ENCODE measurements around the gene GREB1. TPM values are rescaled to one million over a fixed set of nuclear protein-coding genes. Genes with fewer than 3 reads are reported as not detected.

GREB1 gene
- total RNA-seq, 1 donor from 2014 or later, result 6.8 TPM

- Histone ChIP-seq H3K4me3 (ENCODE audit: low read length in 3 of 3) (no peak overlapping the region), H3K27me3 (ENCODE audit: control insufficient read depth in 3 of 3, insufficient read depth in 3 of 3, low read length in 3 of 3) (no peaks in the 10 kb centered on the region), H3K27ac (ENCODE audit: low read depth, low read length) (no peak overlapping the region), H3K9me3 (ENCODE audit: control insufficient read depth in 3 of 3, low read length in 3 of 3) (no peaks in the 10 kb centered on the region), H3K36me3 (ENCODE audit: control insufficient read depth in 3 of 3, insufficient read depth in 3 of 3, low read length in 3 of 3) (peaks cover 0 to 16% (median 0%) of the 10 kb centered on the region in 3 donors), H3K9ac (ENCODE audit: low read depth in 1 of 3, low read length in 3 of 3) (no peak overlapping the region), H3K4me1 (ENCODE audit: control insufficient read depth in 3 of 3, insufficient read depth in 3 of 3, low read length in 3 of 3) (no peaks in the 10 kb centered on the region)
Measured at GRCh38 chr2:11639503-11639902, 105.7 kb downstream of the GREB1 start.

- no peaks in the 10 kb centered on the region for H3K27me3 ChIP-seq (ENCODE audit: control insufficient read depth in 3 of 3, insufficient read depth in 3 of 3, low read length in 3 of 3)
- no peak overlapping the region for H3K9ac ChIP-seq (ENCODE audit: low read depth in 1 of 3, low read length in 3 of 3)
- H3K36me3 ChIP-seq (ENCODE audit: control insufficient read depth in 3 of 3, insufficient read depth in 3 of 3, low read length in 3 of 3), result peaks cover 0 to 12% (median 0%) of the 10 kb centered on the region in 3 donors
- no peaks in the 10 kb centered on the region for H3K9me3 ChIP-seq (ENCODE audit: control insufficient read depth in 3 of 3, low read length in 3 of 3)
- no peak overlapping the region for H3K4me3 ChIP-seq (ENCODE audit: low read length in 3 of 3)
- H3K27ac ChIP-seq (ENCODE audit: low read depth, low read length), result no peak overlapping the region
- no peaks in the 10 kb centered on the region for H3K4me1 ChIP-seq (ENCODE audit: control insufficient read depth in 3 of 3, insufficient read depth in 3 of 3, low read length in 3 of 3)
Measured at GRCh38 chr2:11640132-11640531, 106.3 kb downstream of the GREB1 start.

- Histone ChIP-seq H3K9me3 (ENCODE audit: control insufficient read depth in 3 of 3, low read length in 3 of 3) (no peaks in the 10 kb centered on the region), H3K36me3 (ENCODE audit: control insufficient read depth in 3 of 3, insufficient read depth in 3 of 3, low read length in 3 of 3) (peaks cover 0 to 9% (median 0%) of the 10 kb centered on the region in 3 donors), H3K9ac (ENCODE audit: low read depth in 1 of 3, low read length in 3 of 3) (no peak overlapping the region), H3K27ac (ENCODE audit: low read depth, low read length) (no peak overlapping the region), H3K4me3 (ENCODE audit: low read length in 3 of 3) (no peak overlapping the region), H3K4me1 (ENCODE audit: control insufficient read depth in 3 of 3, insufficient read depth in 3 of 3, low read length in 3 of 3) (no peaks in the 10 kb centered on the region), H3K27me3 (ENCODE audit: control insufficient read depth in 3 of 3, insufficient read depth in 3 of 3, low read length in 3 of 3) (peaks cover 0 to 3% (median 0%) of the 10 kb centered on the region in 3 donors)
Measured at GRCh38 chr2:11642972-11643371, 109.1 kb downstream of the GREB1 start.

- Histone ChIP-seq H3K4me3 (ENCODE audit: low read length in 3 of 3) (no peak overlapping the region), H3K9me3 (ENCODE audit: control insufficient read depth in 3 of 3, low read length in 3 of 3) (no peaks in the 10 kb centered on the region), H3K36me3 (ENCODE audit: control insufficient read depth in 3 of 3, insufficient read depth in 3 of 3, low read length in 3 of 3) (peaks cover 0 to 7% (median 0%) of the 10 kb centered on the region in 3 donors), H3K4me1 (ENCODE audit: control insufficient read depth in 3 of 3, insufficient read depth in 3 of 3, low read length in 3 of 3) (no peaks in the 10 kb centered on the region), H3K9ac (ENCODE audit: low read depth in 1 of 3, low read length in 3 of 3) (no peak overlapping the region), H3K27me3 (ENCODE audit: control insufficient read depth in 3 of 3, insufficient read depth in 3 of 3, low read length in 3 of 3) (peaks cover 0 to 3% (median 0%) of the 10 kb centered on the region in 3 donors), H3K27ac (ENCODE audit: low read depth, low read length) (no peak overlapping the region)
Measured at GRCh38 chr2:11644293-11644692, 110.4 kb downstream of the GREB1 start.

- H3K27me3 ChIP-seq (ENCODE audit: control insufficient read depth in 3 of 3, insufficient read depth in 3 of 3, low read length in 3 of 3), result peaks cover 0 to 3% (median 0%) of the 10 kb centered on the region in 3 donors
Measured at GRCh38 chr2:11646530-11646929, 112.7 kb downstream of the GREB1 start.

GRCh38 chr2:11647834-11648600, 114.2 kb downstream of the GREB1 start:
- Histone ChIP-seq H3K27ac (ENCODE audit: low read depth, low read length) (no peak overlapping the region), H3K4me3 (ENCODE audit: low read length in 3 of 3) (no peak overlapping the region), H3K27me3 (ENCODE audit: control insufficient read depth in 3 of 3, insufficient read depth in 3 of 3, low read length in 3 of 3) (peaks cover 0 to 3% (median 0%) of the 10 kb centered on the region in 3 donors), H3K9me3 (ENCODE audit: control insufficient read depth in 3 of 3, low read length in 3 of 3) (no peaks in the 10 kb centered on the region), H3K9ac (ENCODE audit: low read depth in 1 of 3, low read length in 3 of 3) (no peak overlapping the region), H3K4me1 (ENCODE audit: control insufficient read depth in 3 of 3, insufficient read depth in 3 of 3, low read length in 3 of 3) (no peaks in the 10 kb centered on the region), H3K36me3 (ENCODE audit: control insufficient read depth in 3 of 3, insufficient read depth in 3 of 3, low read length in 3 of 3) (no peaks in the 10 kb centered on the region)

More at GRCh38 chr2:11646530-11646929, 112.7 kb downstream of the GREB1 start:
- H3K4me3 ChIP-seq (ENCODE audit: low read length in 3 of 3), result no peak overlapping the region
- no peak overlapping the region for H3K27ac ChIP-seq (ENCODE audit: low read depth, low read length)
- H3K4me1 ChIP-seq (ENCODE audit: control insufficient read depth in 3 of 3, insufficient read depth in 3 of 3, low read length in 3 of 3), result no peaks in the 10 kb centered on the region
- H3K9ac ChIP-seq (ENCODE audit: low read depth in 1 of 3, low read length in 3 of 3), result no peak overlapping the region
- no peaks in the 10 kb centered on the region for H3K36me3 ChIP-seq (ENCODE audit: control insufficient read depth in 3 of 3, insufficient read depth in 3 of 3, low read length in 3 of 3)
- H3K9me3 ChIP-seq (ENCODE audit: control insufficient read depth in 3 of 3, low read length in 3 of 3), result no peaks in the 10 kb centered on the region

- H3K36me3 ChIP-seq (ENCODE audit: control insufficient read depth in 3 of 3, insufficient read depth in 3 of 3, low read length in 3 of 3), result no peaks in the 10 kb centered on the region
- H3K9me3 ChIP-seq (ENCODE audit: control insufficient read depth in 3 of 3, low read length in 3 of 3), result no peaks in the 10 kb centered on the region
- no peak overlapping the region for H3K4me3 ChIP-seq (ENCODE audit: low read length in 3 of 3)
- no peak overlapping the region for H3K9ac ChIP-seq (ENCODE audit: low read depth in 1 of 3, low read length in 3 of 3)
- H3K27ac ChIP-seq (ENCODE audit: low read depth, low read length), result no peak overlapping the region
- H3K4me1 ChIP-seq (ENCODE audit: control insufficient read depth in 3 of 3, insufficient read depth in 3 of 3, low read length in 3 of 3), result no peaks in the 10 kb centered on the region
- peaks cover 0 to 3% (median 0%) of the 10 kb centered on the region in 3 donors for H3K27me3 ChIP-seq (ENCODE audit: control insufficient read depth in 3 of 3, insufficient read depth in 3 of 3, low read length in 3 of 3)
Measured at GRCh38 chr2:11649093-11649492, 115.2 kb downstream of the GREB1 start.

- Histone ChIP-seq H3K9ac (ENCODE audit: low read depth in 1 of 3, low read length in 3 of 3) (peak overlapping the region in 1 of 3 donors; percentile 20), H3K4me3 (ENCODE audit: low read length in 3 of 3) (no peak overlapping the region), H3K36me3 (ENCODE audit: control insufficient read depth in 3 of 3, insufficient read depth in 3 of 3, low read length in 3 of 3) (no peaks in the 10 kb centered on the region), H3K27ac (ENCODE audit: low read depth, low read length) (no peak overlapping the region), H3K4me1 (ENCODE audit: control insufficient read depth in 3 of 3, insufficient read depth in 3 of 3, low read length in 3 of 3) (no peaks in the 10 kb centered on the region), H3K9me3 (ENCODE audit: control insufficient read depth in 3 of 3, low read length in 3 of 3) (no peaks in the 10 kb centered on the region), H3K27me3 (ENCODE audit: control insufficient read depth in 3 of 3, insufficient read depth in 3 of 3, low read length in 3 of 3) (no peaks in the 10 kb centered on the region)
Measured at GRCh38 chr2:11651856-11652548, 118.2 kb downstream of the GREB1 start.

GRCh38 chr2:11652553-11652952, 118.7 kb downstream of the GREB1 start:
- no peak overlapping the region for H3K4me3 ChIP-seq (ENCODE audit: low read length in 3 of 3)
- peaks cover 0 to 2% (median 0%) of the 10 kb centered on the region in 3 donors for H3K4me1 ChIP-seq (ENCODE audit: control insufficient read depth in 3 of 3, insufficient read depth in 3 of 3, low read length in 3 of 3)
- H3K9me3 ChIP-seq (ENCODE audit: control insufficient read depth in 3 of 3, low read length in 3 of 3), result no peaks in the 10 kb centered on the region
- H3K27me3 ChIP-seq (ENCODE audit: control insufficient read depth in 3 of 3, insufficient read depth in 3 of 3, low read length in 3 of 3), result no peaks in the 10 kb centered on the region
- no peaks in the 10 kb centered on the region for H3K36me3 ChIP-seq (ENCODE audit: control insufficient read depth in 3 of 3, insufficient read depth in 3 of 3, low read length in 3 of 3)
- no peak overlapping the region for H3K9ac ChIP-seq (ENCODE audit: low read depth in 1 of 3, low read length in 3 of 3)
- H3K27ac ChIP-seq (ENCODE audit: low read depth, low read length), result peak overlapping the region; percentile 3

- Histone ChIP-seq H3K9ac (ENCODE audit: low read depth in 1 of 3, low read length in 3 of 3) (no peak overlapping the region), H3K9me3 (ENCODE audit: control insufficient read depth in 3 of 3, low read length in 3 of 3) (no peaks in the 10 kb centered on the region), H3K27me3 (ENCODE audit: control insufficient read depth in 3 of 3, insufficient read depth in 3 of 3, low read length in 3 of 3) (no peaks in the 10 kb centered on the region), H3K36me3 (ENCODE audit: control insufficient read depth in 3 of 3, insufficient read depth in 3 of 3, low read length in 3 of 3) (no peaks in the 10 kb centered on the region), H3K4me3 (ENCODE audit: low read length in 3 of 3) (no peak overlapping the region), H3K27ac (ENCODE audit: low read depth, low read length) (no peak overlapping the region), H3K4me1 (ENCODE audit: control insufficient read depth in 3 of 3, insufficient read depth in 3 of 3, low read length in 3 of 3) (peaks cover 7 to 22% (median 13%) of the 10 kb centered on the region in 3 donors)
Measured at GRCh38 chr2:11655495-11655894, 121.7 kb downstream of the GREB1 start.
